Adipocyte (in vitro differentiated cells): Measurements from ENCODE around the gene RASSF8.
A peak's percentile ranks its signal among the peaks of the same experiment; 100 is the strongest.

Source experiments
- DNase-seq: peaks from one replicate; pipeline ENCODE4 v3.0.0-alpha.2; 2015; ENCODE audit warnings: low read depth
- H3K27me3 ChIP-seq: replicated peaks from 2 replicates; pipeline ENCODE4 v1.7.0; 2013; ENCODE audit warnings: mild to moderate bottlenecking, low read length, moderate library complexity; ENCODE audit not compliant: control insufficient read depth, insufficient read depth
- H3K36me3 ChIP-seq: 2 replicates; pipeline ENCODE4 v1.7.0; 2013; ENCODE audit warnings: low read length, mild to moderate bottlenecking, moderate library complexity; ENCODE audit not compliant: control insufficient read depth, insufficient read depth, severe bottlenecking
- H3K4me1 ChIP-seq: 2 replicates; pipeline ENCODE4 v1.7.0; 2013; ENCODE audit warnings: mild to moderate bottlenecking, low read length, moderate library complexity; ENCODE audit not compliant: control insufficient read depth, insufficient read depth
- H3K4me3 ChIP-seq: 2 replicates; pipeline ENCODE4 v1.7.0; 2013; ENCODE audit warnings: mild to moderate bottlenecking, low read length, moderate library complexity
- H3K9ac ChIP-seq: 2 replicates; pipeline ENCODE4 v1.7.0; 2013; ENCODE audit warnings: mild to moderate bottlenecking, low read length, moderate library complexity
- H3K9me3 ChIP-seq: 2 replicates; pipeline ENCODE4 v1.7.0; 2013; ENCODE audit warnings: mild to moderate bottlenecking, low read length, moderate library complexity; ENCODE audit not compliant: control insufficient read depth

The RASSF8 gene

GRCh38 chr12:26122061-26122680 is 163.7 kb downstream of the RASSF8 start:
- no peaks in the 10 kb centered on the region for H3K27me3 ChIP-seq
- no peaks in the 10 kb centered on the region for H3K36me3 ChIP-seq
- H3K9me3 ChIP-seq: no peaks in the 10 kb centered on the region

DNA sequence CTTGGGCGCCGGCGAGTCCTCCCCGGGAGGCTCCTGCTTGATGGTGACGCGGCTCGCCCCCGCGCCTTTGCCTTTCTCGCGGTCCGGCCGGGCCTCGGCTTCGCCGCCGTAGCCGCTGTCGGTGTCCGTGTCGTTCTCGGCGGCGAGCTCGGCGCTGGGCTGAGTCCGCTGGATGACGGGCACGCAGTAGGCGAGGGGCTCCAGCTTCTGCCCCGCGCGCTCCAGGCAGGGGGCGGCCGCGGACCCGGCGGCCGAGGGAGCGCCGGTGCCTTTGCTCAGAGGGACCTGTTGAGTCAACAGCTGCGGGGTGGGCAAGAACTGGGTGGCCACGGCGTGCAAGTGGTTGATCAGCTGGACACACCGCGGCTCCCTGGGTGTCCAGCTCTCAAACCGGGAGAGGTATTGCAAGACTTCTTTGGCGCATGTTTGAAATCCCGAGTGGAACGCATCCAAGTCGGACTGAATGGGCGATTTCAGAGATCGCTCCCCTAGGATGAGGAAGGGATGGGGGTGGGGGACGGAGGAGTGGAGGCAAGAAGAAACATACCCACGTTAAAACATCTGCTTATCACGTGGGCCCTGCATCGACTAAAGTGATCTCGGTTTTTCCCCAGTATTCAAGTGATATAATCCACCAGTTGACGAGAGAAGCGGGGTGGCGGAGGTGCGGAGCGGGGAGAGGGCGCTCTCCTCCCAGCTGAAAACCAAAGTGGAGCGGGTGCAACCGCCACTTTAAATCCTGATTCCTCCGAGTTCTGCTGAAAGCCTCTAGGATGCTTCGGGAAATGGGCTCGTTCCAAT is 164.4 kb downstream of the RASSF8 start:
- no peaks in the 10 kb centered on the region for H3K36me3 ChIP-seq
- peaks cover 48% of the 10 kb centered on the region for H3K4me1 ChIP-seq
- peak overlapping the region; percentile 79 for H3K4me3 ChIP-seq
- no peaks in the 10 kb centered on the region for H3K27me3 ChIP-seq
- H3K9ac ChIP-seq: peak overlapping the region; percentile 83
- DNase-seq: peak; percentile 81
- no peaks in the 10 kb centered on the region for H3K9me3 ChIP-seq

More at GRCh38 chr12:26122061-26122680, 163.7 kb downstream of the RASSF8 start:
- H3K4me1 ChIP-seq: peaks cover 40% of the 10 kb centered on the region
- DNase-seq: peak; percentile 62
- H3K9ac ChIP-seq: peak overlapping the region; percentile 83
- peak overlapping the region; percentile 79 for H3K4me3 ChIP-seq

DNA sequence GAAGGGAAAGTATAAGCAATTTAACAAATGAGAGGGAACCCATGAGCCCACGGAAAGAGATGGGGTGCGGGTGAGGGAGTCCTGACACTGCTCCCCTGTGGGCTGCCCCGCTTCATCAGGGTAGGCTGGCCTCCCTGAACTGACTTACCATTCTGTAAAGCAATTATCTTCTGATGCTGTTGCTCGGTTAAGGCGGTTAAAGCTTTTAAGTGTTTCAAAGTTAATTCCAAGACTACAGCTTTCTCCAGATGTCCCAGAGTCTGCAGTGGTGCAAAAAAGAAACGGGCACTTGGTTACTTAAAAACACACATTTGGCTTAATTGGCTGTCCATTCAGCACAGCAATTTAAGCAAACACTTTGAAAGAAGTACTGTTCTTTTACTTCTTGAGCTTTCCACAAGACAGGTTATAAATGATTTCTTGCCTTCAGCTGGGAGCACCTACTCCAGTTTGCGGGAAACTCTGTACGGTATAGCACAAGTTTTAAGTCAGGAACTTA is 165.0 kb downstream of the RASSF8 start:
- no peaks in the 10 kb centered on the region for H3K36me3 ChIP-seq
- peaks cover 50% of the 10 kb centered on the region for H3K4me1 ChIP-seq
- H3K9ac ChIP-seq: peak overlapping the region; percentile 83
- H3K27me3 ChIP-seq: no peaks in the 10 kb centered on the region
- H3K4me3 ChIP-seq: peak overlapping the region; percentile 79
- no peaks in the 10 kb centered on the region for H3K9me3 ChIP-seq
- DNase-seq: no peak

DNA sequence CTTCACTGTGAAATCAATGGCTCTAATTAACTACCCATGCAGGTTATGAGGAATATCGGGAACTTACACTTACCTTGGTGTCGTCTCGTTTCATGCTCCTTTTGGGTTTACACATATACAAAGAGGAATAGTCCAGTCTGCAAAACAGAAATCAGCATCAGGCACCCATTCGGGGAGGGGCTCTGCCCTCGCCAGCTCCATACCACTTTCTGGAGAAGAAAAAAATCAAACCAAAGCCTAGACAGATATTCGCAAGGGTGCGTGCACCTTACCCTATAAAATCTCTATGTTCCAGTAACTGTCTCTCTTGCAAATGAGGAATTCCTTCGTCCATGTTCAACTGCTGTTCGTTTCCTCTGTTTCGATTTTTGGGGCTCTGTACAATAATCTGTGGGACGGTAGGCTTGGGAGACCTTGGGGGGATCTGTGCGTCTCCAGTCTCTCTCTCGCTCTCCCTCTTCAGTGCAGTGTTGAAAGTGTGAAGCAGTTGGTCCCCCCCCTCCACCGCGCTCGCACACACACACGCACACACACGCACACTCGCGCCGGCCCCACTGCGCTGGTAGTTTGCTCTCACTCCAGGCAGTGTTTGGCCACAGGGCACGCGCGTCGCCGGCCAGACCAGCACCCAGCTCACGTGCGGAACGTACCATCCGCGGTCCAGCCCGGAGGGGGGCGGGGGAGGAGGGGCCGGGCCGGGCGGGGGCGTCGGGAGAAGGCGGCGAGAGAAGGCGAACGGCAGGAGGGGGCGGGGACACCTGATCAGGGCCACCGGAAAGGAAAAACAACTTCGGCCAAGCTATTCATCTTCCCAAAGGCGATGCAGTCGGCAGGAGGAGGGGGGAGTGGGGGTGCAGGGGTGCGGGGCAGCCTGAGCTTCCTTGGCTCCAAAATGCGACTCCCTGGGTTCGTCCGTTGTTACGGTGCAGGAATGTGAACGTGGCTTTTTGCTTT is 166.2 kb downstream of the RASSF8 start, which contains the start of gene BHLHE41:
Gene BHLHE41, minus strand, starts transcription at position 592 of the 954 bp plus-strand sequence. Its CDS starts 258 bp downstream, at position 334.
- no peaks in the 10 kb centered on the region for H3K9me3 ChIP-seq
- H3K36me3 ChIP-seq: no peaks in the 10 kb centered on the region
- H3K4me3 ChIP-seq: peak within 1 kb of the TSS; percentile 84
- peaks cover 41% of the 10 kb centered on the region for H3K4me1 ChIP-seq
- H3K9ac ChIP-seq: peak within 1 kb of the TSS; percentile 83
- DNase-seq: peak; percentile 86
- H3K27me3 ChIP-seq: no peaks in the 10 kb centered on the region

- Histone ChIP-seq H3K4me1 (peaks cover 35% of the 10 kb centered on the region), H3K36me3 (no peaks in the 10 kb centered on the region), H3K9me3 (no peaks in the 10 kb centered on the region), H3K9ac (peak overlapping the region; percentile 81), H3K27me3 (no peaks in the 10 kb centered on the region), H3K4me3 (peak overlapping the region; percentile 84)
- DNase-seq: peak; percentile 89
Observed at GRCh38 chr12:26125400-26126339, 167.2 kb downstream of the RASSF8 start.

DNA sequence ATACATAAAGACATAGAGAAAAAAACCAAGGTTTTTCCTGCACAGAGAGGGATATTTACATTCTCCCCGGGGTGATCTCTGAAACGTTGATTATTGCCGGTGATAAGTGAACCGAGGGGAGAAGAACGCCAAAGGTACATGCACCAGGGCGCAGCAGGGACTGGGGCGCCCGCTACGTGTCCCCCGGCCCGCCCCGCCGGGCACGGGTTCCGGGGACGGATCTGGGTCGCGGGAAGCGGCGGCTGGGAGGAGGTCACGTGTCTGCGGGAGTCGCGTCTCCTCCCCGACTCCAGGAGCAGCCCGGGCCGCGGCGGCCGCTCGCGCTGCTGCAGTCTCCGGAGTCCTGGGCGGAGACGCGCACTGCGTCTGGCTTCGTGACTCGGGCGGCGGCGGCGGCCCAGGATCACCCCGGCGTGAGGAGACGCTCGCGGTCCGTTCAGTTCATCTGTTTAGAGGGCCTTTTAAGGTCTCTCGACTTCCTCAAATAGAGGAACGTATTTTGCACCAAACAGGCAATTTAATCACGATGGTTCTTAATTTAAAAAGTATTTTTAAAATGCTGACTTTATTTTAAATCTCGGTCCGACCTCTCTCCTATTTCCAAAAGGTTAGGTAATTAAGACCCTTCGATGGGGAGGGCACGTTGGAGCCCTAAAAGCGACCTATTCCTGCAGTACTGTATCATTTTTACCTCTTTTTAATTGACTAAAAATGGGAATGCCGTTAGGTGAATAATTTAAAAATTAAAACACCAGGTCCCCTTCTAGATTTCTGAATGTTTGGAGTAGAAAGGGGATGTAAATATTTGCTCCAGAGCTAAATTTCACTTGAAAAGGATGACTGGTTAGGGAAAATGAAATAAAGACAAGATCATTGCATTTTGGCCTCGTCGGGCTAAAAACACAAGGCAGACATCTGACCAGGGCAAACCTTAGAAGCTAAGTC is 168.1 kb downstream of the RASSF8 start:
- H3K9ac ChIP-seq: peak overlapping the region; percentile 81
- peaks cover 25% of the 10 kb centered on the region for H3K4me1 ChIP-seq
- DNase-seq: peak; percentile 96
- no peaks in the 10 kb centered on the region for H3K9me3 ChIP-seq
- peaks cover 3% of the 10 kb centered on the region for H3K27me3 ChIP-seq
- no peaks in the 10 kb centered on the region for H3K36me3 ChIP-seq
- peak overlapping the region; percentile 84 for H3K4me3 ChIP-seq

DNA sequence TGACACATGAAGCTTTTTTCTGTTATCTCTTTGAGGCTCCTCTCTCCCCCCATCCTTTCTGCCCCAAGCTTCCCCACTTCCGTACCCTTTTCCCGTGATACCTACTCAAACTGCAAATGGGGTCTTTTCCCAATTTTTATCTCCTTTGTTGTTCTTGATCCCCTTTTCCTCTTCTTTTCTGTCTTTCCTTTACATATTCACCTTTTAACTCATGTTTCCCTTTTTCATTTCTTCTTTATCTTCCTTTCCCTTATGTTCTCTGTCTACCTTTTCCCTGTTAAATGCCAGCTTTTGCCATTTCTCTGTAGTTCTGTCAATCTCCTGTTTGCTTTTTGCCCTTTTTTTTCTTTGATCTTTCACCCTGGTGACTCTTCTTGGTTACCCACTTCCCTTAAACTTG is 168.9 kb downstream of the RASSF8 start:
- Histone ChIP-seq H3K4me3 (no peak overlapping the region), H3K27me3 (peaks cover 10% of the 10 kb centered on the region), H3K9me3 (no peaks in the 10 kb centered on the region), H3K4me1 (peaks cover 22% of the 10 kb centered on the region), H3K36me3 (no peaks in the 10 kb centered on the region), H3K9ac (no peak overlapping the region)
- DNase-seq: no peak

- peak; percentile 68 for DNase-seq
- Histone ChIP-seq H3K27me3 (peaks cover 10% of the 10 kb centered on the region), H3K9me3 (no peaks in the 10 kb centered on the region), H3K4me3 (no peak overlapping the region), H3K36me3 (no peaks in the 10 kb centered on the region), H3K9ac (no peak overlapping the region), H3K4me1 (peaks cover 22% of the 10 kb centered on the region)
Observed at GRCh38 chr12:26128168-26128567, 169.7 kb downstream of the RASSF8 start.
